Thoracic aorta (tissue), 2 donors: ENCODE data around the gene SGCD. TPM values are rescaled to one million over a fixed set of nuclear protein-coding genes. Genes with fewer than 3 reads are reported as not detected.

Experiments used
- ATAC-seq: fragments of 150-250 bp; one replicate; pipeline ENCODE4 v1.8.0; 2017; ENCODE audit warnings: low read depth; ENCODE audit not compliant: insufficient number of reproducible peaks, low FRiP score
- DNase-seq: peaks from one replicate; pipeline ENCODE4 v3.0.0-alpha.2; 2020; ENCODE audit warnings: low spot score
- H3K27ac ChIP-seq, 2 donors: fragments of 200-600 bp; sonication (generic); 1 replicate in 1 of 2; 2 replicates in 1 of 2; pipeline ENCODE4 v1.5.1; 2016; ENCODE audit warnings: mild to moderate bottlenecking in 2 of 2, moderate library complexity in 2 of 2
- H3K27me3 ChIP-seq: fragments of 200-600 bp; sonication (generic); replicated peaks from 2 replicates; pipeline ENCODE4 v1.6.0; 2016; ENCODE audit warnings: mild to moderate bottlenecking; ENCODE audit not compliant: insufficient read depth
- H3K36me3 ChIP-seq: fragments of 200-600 bp; sonication (generic); one replicate; pipeline ENCODE4 v1.5.1; 2016
- H3K4me1 ChIP-seq, 2 donors: fragments of 200-600 bp; sonication (generic); 1 replicate in 1 of 2; 2 replicates in 1 of 2; pipeline versions ENCODE4 v1.5.1 to v1.6.0; 2016; ENCODE audit warnings: low read depth in 2 of 2, mild to moderate bottlenecking in 1 of 2; ENCODE audit not compliant: control insufficient read depth in 1 of 2
- H3K4me3 ChIP-seq: fragments of 200-600 bp; sonication (generic); 2 replicates; pipeline ENCODE4 v1.5.1; 2016; ENCODE audit warnings: mild to moderate bottlenecking
- H3K9me3 ChIP-seq: fragments of 200-600 bp; sonication (generic); 2 replicates; pipeline ENCODE4 v1.5.1; 2016
- CTCF ChIP-seq: fragments of 200-600 bp; sonication (generic); IDR thresholded peaks from one replicate; pipeline ENCODE4 v1.5.1; 2019; ENCODE audit warnings: antibody characterized with exemption
- total RNA-seq, 2 donors: library from RNA; depleted of rRNA; stranded (reverse); fragments of >200 nt; gene quantifications; one replicate each; pipeline versions ENCODE4 v1.1.0 to v1.2.3, GENCODE V29; 2016

SGCD gene
- total RNA-seq, 2 donors from 2014 or later, result 20.4 to 40.3 TPM

- Histone ChIP-seq H3K4me1 (no peaks in the 10 kb centered on the region), H3K27ac (no peak overlapping the region), H3K36me3 (no peaks in the 10 kb centered on the region), H3K4me3 (no peak overlapping the region), H3K9me3 (no peaks in the 10 kb centered on the region), H3K27me3 (no peaks in the 10 kb centered on the region)
- TF ChIP-seq CTCF, result no peak
- DNase-seq (no peak), ATAC-seq (no peak)
Measured at GRCh38 chr5:156680831-156681230, 353.9 kb downstream of the SGCD start.

- Histone ChIP-seq H3K27ac (no peak overlapping the region), H3K4me3 (no peak overlapping the region), H3K4me1 (peaks cover 0 to 1% of the 10 kb centered on the region in 2 donors), H3K36me3 (no peaks in the 10 kb centered on the region), H3K27me3 (no peaks in the 10 kb centered on the region), H3K9me3 (no peaks in the 10 kb centered on the region)
- TF ChIP-seq CTCF, result no peak
- DNase-seq (no peak), ATAC-seq (no peak)
Measured at GRCh38 chr5:156681265-156681664, 354.3 kb downstream of the SGCD start.

- H3K36me3 ChIP-seq, result no peaks in the 10 kb centered on the region
- ATAC-seq (no peak), DNase-seq (no peak)
- no peaks in the 10 kb centered on the region for H3K9me3 ChIP-seq
- H3K27ac ChIP-seq, result no peak overlapping the region
- no peak for TF ChIP-seq CTCF
- peaks cover 0 to 18% of the 10 kb centered on the region in 2 donors for H3K4me1 ChIP-seq
- H3K4me3 ChIP-seq, result no peak overlapping the region
- H3K27me3 ChIP-seq, result no peaks in the 10 kb centered on the region
Measured at GRCh38 chr5:156682971-156683370, 356.0 kb downstream of the SGCD start.

GRCh38 chr5:156683509-156683908 lies 356.5 kb downstream of the SGCD start:
- no peaks in the 10 kb centered on the region for H3K36me3 ChIP-seq
- peaks cover 0 to 18% of the 10 kb centered on the region in 2 donors for H3K4me1 ChIP-seq
- no peak for ATAC-seq
- no peak for TF ChIP-seq CTCF
- H3K4me3 ChIP-seq, result no peak overlapping the region
- H3K9me3 ChIP-seq, result no peaks in the 10 kb centered on the region
- no peaks in the 10 kb centered on the region for H3K27me3 ChIP-seq
- H3K27ac ChIP-seq, result no peak overlapping the region
- DNase-seq, result no peak

GRCh38 chr5:156684216-156684615 lies 357.3 kb downstream of the SGCD start:
- ATAC-seq (no peak), DNase-seq (no peak)
- no peaks in the 10 kb centered on the region for H3K27me3 ChIP-seq
- no peaks in the 10 kb centered on the region for H3K36me3 ChIP-seq
- H3K4me3 ChIP-seq, result no peak overlapping the region
- peaks cover 0 to 18% of the 10 kb centered on the region in 2 donors for H3K4me1 ChIP-seq
- no peak for TF ChIP-seq CTCF
- H3K27ac ChIP-seq, result no peak overlapping the region
- H3K9me3 ChIP-seq, result no peaks in the 10 kb centered on the region
